PC-3 (cell line): ENCODE measurements around the gene OR6N1.

ENCODE experiments used
- EZH2 ChIP-seq: fragments of 300-600 bp; sonication (generic); IDR thresholded peaks from one replicate; pipeline ENCODE4 v1.6.1; 2017; ENCODE audit warnings: antibody characterized with exemption, mild to moderate bottlenecking, low read length; ENCODE audit not compliant: unreplicated experiment
- TF ChIP-seq, protein P1 (sequence below): fragments of 300-600 bp; sonication (generic); conservative IDR thresholded peaks from 2 replicates; pipeline ENCODE4 v1.5.1; 2017; ENCODE audit warnings: antibody characterized with exemption, low read depth, mild to moderate bottlenecking, low read length

DNA sequence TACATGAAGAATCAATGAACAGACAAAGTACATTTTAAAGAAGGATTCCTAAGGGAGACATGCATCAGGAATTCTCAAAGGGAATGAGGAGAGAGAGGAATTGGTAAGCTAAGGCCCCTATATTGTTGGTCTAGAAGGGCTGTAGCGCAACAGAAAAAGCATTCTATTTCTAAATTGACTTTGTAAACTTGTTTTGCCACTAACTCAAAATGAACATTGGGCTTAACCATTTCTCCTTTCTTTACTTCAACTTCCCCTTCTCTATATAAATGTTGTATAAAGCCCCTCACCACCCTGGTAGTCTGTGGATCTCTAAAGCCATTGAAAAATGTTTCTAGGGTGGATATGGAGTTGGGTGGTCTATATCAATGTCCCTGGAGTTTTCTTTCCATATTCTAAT lies 29.4 kb upstream of the OR6N1 start:
- TF ChIP-seq, protein P1, sequence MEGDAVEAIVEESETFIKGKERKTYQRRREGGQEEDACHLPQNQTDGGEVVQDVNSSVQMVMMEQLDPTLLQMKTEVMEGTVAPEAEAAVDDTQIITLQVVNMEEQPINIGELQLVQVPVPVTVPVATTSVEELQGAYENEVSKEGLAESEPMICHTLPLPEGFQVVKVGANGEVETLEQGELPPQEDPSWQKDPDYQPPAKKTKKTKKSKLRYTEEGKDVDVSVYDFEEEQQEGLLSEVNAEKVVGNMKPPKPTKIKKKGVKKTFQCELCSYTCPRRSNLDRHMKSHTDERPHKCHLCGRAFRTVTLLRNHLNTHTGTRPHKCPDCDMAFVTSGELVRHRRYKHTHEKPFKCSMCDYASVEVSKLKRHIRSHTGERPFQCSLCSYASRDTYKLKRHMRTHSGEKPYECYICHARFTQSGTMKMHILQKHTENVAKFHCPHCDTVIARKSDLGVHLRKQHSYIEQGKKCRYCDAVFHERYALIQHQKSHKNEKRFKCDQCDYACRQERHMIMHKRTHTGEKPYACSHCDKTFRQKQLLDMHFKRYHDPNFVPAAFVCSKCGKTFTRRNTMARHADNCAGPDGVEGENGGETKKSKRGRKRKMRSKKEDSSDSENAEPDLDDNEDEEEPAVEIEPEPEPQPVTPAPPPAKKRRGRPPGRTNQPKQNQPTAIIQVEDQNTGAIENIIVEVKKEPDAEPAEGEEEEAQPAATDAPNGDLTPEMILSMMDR: no peak
- TF ChIP-seq EZH2: no peak
